ENCODE data around the gene VPREB1.
"Not testable (repeated sequence)": the region's sequence is repeated elsewhere in the genome, so short reads cannot be mapped to it uniquely, and the experiment has no call there.

The VPREB1 gene

GRCh38 chr22:22244316-22245250 is at the start of gene VPREB1:
VPREB1 (plus strand) TSS chr22:22244786; CDS start chr22:22244814, 28 bp downstream.
- no peak for DNase-seq (ENCODE audit: low spot score)

- DNase-seq (ENCODE audit: low spot score) = no peak
Measured at GRCh38 chr22:22194931-22195264, 49.7 kb upstream of the VPREB1 start.

GRCh38 chr22:22195265-22196017 is 49.1 kb upstream of the VPREB1 start:
- peak; percentile 70 for DNase-seq (ENCODE audit: low spot score)

GRCh38 chr22:22196018-22196533 is 48.5 kb upstream of the VPREB1 start:
- no peak for DNase-seq (ENCODE audit: low spot score)

- no peak for DNase-seq (ENCODE audit: low spot score)
Measured at GRCh38 chr22:22196833-22197477, 47.6 kb upstream of the VPREB1 start.

- no peak for DNase-seq (ENCODE audit: low spot score)
Measured at GRCh38 chr22:22197993-22198402, 46.6 kb upstream of the VPREB1 start.

- DNase-seq (ENCODE audit: low spot score) = no peak
Measured at GRCh38 chr22:22198751-22199150, 45.8 kb upstream of the VPREB1 start.

- DNase-seq (ENCODE audit: low spot score) = no peak
Measured at GRCh38 chr22:22199634-22200033, 45.0 kb upstream of the VPREB1 start.

- DNase-seq (ENCODE audit: low spot score) = no peak
Measured at GRCh38 chr22:22200569-22201184, 43.9 kb upstream of the VPREB1 start.

- peak; percentile 12 for DNase-seq (ENCODE audit: low spot score)
Measured at GRCh38 chr22:22201185-22201929, 43.2 kb upstream of the VPREB1 start.

GRCh38 chr22:22201930-22202343 is 42.6 kb upstream of the VPREB1 start:
- no peak for DNase-seq (ENCODE audit: low spot score)

GRCh38 chr22:22203048-22203971 is 41.3 kb upstream of the VPREB1 start:
- DNase-seq (ENCODE audit: low spot score) = no peak

GRCh38 chr22:22207845-22208564 is 36.6 kb upstream of the VPREB1 start:
- DNase-seq (ENCODE audit: low spot score) = peak; percentile 49

GRCh38 chr22:22208652-22209051 is 35.9 kb upstream of the VPREB1 start:
- no peak for DNase-seq (ENCODE audit: low spot score)

GRCh38 chr22:22209080-22209640 is 35.4 kb upstream of the VPREB1 start:
- DNase-seq (ENCODE audit: low spot score) = not testable (repeated sequence)

GRCh38 chr22:22210375-22210774 is 34.2 kb upstream of the VPREB1 start:
- no peak for DNase-seq (ENCODE audit: low spot score)

GRCh38 chr22:22210889-22211833 is 33.4 kb upstream of the VPREB1 start:
- no peak for DNase-seq (ENCODE audit: low spot score)

GRCh38 chr22:22213231-22213630 is 31.4 kb upstream of the VPREB1 start:
- no peak for DNase-seq (ENCODE audit: low spot score)

All from cerebellar cortex (tissue), 1 donor.